Neural cell (in vitro differentiated cells): Measurements from ENCODE around the gene JMY. TPM values are rescaled to one million over a fixed set of nuclear protein-coding genes. Genes with fewer than 3 reads are reported as not detected.

Experiments
- H2AFZ ChIP-seq: fragments of 200-600, 300-800 bp; sonication (generic), shearing (Covaris generic); 2 replicates; pipeline ENCODE4 v1.6.0; 2014; ENCODE audit warnings: low read depth, mild to moderate bottlenecking, antibody characterized with exemption, low read length, moderate library complexity
- H3F3A ChIP-seq: fragments of 200-600 bp; shearing (Covaris generic); 2 replicates; pipeline ENCODE4 v1.6.1; 2016; ENCODE audit warnings: mild to moderate bottlenecking, moderate library complexity, mixed read lengths, antibody characterized with exemption, low read length; ENCODE audit not compliant: insufficient read depth, poor library complexity, severe bottlenecking
- H3K27ac ChIP-seq: fragments of 200-600, 300-800 bp; sonication (generic), shearing (Covaris generic); 2 replicates; pipeline ENCODE4 v1.5.1; 2014; ENCODE audit warnings: mild to moderate bottlenecking, low read length, moderate library complexity
- H3K27me3 ChIP-seq: fragments of 300-800, 200-600 bp; sonication (generic), shearing (Covaris generic); 2 replicates; pipeline ENCODE4 v1.6.0; 2014; ENCODE audit warnings: mild to moderate bottlenecking, low read depth, low read length, moderate library complexity; ENCODE audit not compliant: insufficient read depth
- H3K36me3 ChIP-seq: fragments of 300-800, 200-600 bp; sonication (generic), shearing (Covaris generic); 2 replicates; pipeline ENCODE4 v1.5.1; 2014; ENCODE audit warnings: mild to moderate bottlenecking, antibody characterized with exemption, low read length, moderate library complexity; ENCODE audit not compliant: insufficient read depth
- H3K4me2 ChIP-seq: fragments of 300-800, 200-600 bp; sonication (generic), shearing (Covaris generic); 2 replicates; pipeline ENCODE4 v1.6.0; 2014; ENCODE audit warnings: mild to moderate bottlenecking, low read length
- H3K4me3 ChIP-seq: fragments of 300-800, 200-600 bp; sonication (generic), shearing (Covaris generic); 2 replicates; pipeline ENCODE4 v1.5.1; 2014; ENCODE audit warnings: mild to moderate bottlenecking, low read length, moderate library complexity
- H3K79me2 ChIP-seq: fragments of 200-600 bp; shearing (Covaris generic); replicated peaks from 2 replicates; pipeline ENCODE4 v1.6.0; 2014; ENCODE audit warnings: mild to moderate bottlenecking, low read length, moderate library complexity; ENCODE audit not compliant: insufficient read depth
- H3K9ac ChIP-seq: fragments of 300-800, 200-600 bp; sonication (generic), shearing (Covaris generic); 2 replicates; pipeline ENCODE4 v1.6.1; 2016; ENCODE audit warnings: mild to moderate bottlenecking, low read length, mixed read lengths
- H3K9me2 ChIP-seq: fragments of 200-600 bp; shearing (Covaris generic); 2 replicates; pipeline ENCODE4 v1.6.1; 2016; ENCODE audit warnings: mild to moderate bottlenecking, low read length, mixed read lengths; ENCODE audit not compliant: insufficient read depth
- H3K9me3 ChIP-seq: fragments of 200-600, 300-800 bp; sonication (generic), shearing (Covaris generic); 2 replicates; pipeline ENCODE4 v1.6.1; 2016; ENCODE audit warnings: mild to moderate bottlenecking, mixed run types, low read length, moderate library complexity, mixed read lengths
- H4K20me1 ChIP-seq: fragments of 200-600 bp; shearing (Covaris generic); 2 replicates; pipeline ENCODE4 v1.6.1; 2016; ENCODE audit warnings: mild to moderate bottlenecking, mixed run types; ENCODE audit not compliant: insufficient read depth
- CTCF ChIP-seq: fragments of 450-650 bp; IDR thresholded peaks from 2 replicates; pipeline ENCODE4 v1.5.1; 2014; ENCODE audit warnings: antibody characterized with exemption, mild to moderate bottlenecking, moderate library complexity; ENCODE audit not compliant: poor library complexity, severe bottlenecking
- EP300 ChIP-seq: fragments of 450-650 bp; conservative IDR thresholded peaks from 2 replicates; pipeline ENCODE4 v1.6.1; 2014; ENCODE audit warnings: antibody characterized with exemption, mild to moderate bottlenecking, moderate library complexity; ENCODE audit not compliant: poor library complexity, severe bottlenecking
- EZH2 ChIP-seq: fragments of 200-600, 300-800 bp; shearing (Covaris generic), sonication (generic); IDR thresholded peaks from 2 replicates; pipeline ENCODE4 v1.6.1; 2014; ENCODE audit warnings: antibody characterized with exemption, low read length, borderline replicate concordance, mild to moderate bottlenecking; ENCODE audit not compliant: insufficient read depth, poor library complexity, severe bottlenecking
- MXI1 ChIP-seq: fragments of 450-650 bp; conservative IDR thresholded peaks from 2 replicates; pipeline ENCODE4 v1.6.1; 2014; ENCODE audit warnings: antibody characterized with exemption, mild to moderate bottlenecking; ENCODE audit not compliant: poor library complexity, severe bottlenecking
- POLR2AphosphoS5 ChIP-seq: IDR thresholded peaks from 2 replicates; pipeline ENCODE4 v1.6.1; 2012
- RAD21 ChIP-seq: fragments of 450-650 bp; conservative IDR thresholded peaks from 2 replicates; pipeline ENCODE4 v1.6.1; 2014; ENCODE audit warnings: antibody characterized with exemption, mild to moderate bottlenecking, moderate library complexity
- SMC3 ChIP-seq: fragments of 450-650 bp; conservative IDR thresholded peaks from 2 replicates; pipeline ENCODE4 v1.6.1; 2014; ENCODE audit warnings: antibody characterized with exemption, mild to moderate bottlenecking, moderate library complexity; ENCODE audit not compliant: poor library complexity
- TAF1 ChIP-seq: IDR thresholded peaks from 2 replicates; pipeline ENCODE4 v1.6.1; 2012; ENCODE audit warnings: low read depth
- polyA plus RNA-seq: library from polyadenylated mRNA; depleted of rRNA; stranded (reverse); fragments of >200 nt; gene quantifications from 2 replicates; pipeline ENCODE4 v1.2.3, GENCODE V29; 2014
- TF ChIP-seq, protein P1 (sequence below): IDR thresholded peaks from 2 replicates; pipeline ENCODE4 v1.6.1; 2012; ENCODE audit warnings: borderline replicate concordance

JMY gene
- polyA plus RNA-seq, 1 donor from 2014 or later: 19.3 TPM

- H3K27me3 ChIP-seq: no peaks in the 10 kb centered on the region
- no peak overlapping the region for H3K4me3 ChIP-seq
- H3K36me3 ChIP-seq: no peaks in the 10 kb centered on the region
- H3K9ac ChIP-seq: no peak overlapping the region
- H3F3A ChIP-seq: no peaks in the 10 kb centered on the region
- H3K79me2 ChIP-seq: no peaks in the 10 kb centered on the region
- TF ChIP-seq CTCF (no peak), SMC3 (no peak), EZH2 (no peak), RAD21 (no peak), MXI1 (no peak), EP300 (no peak), TAF1 (no peak), POLR2AphosphoS5 (no peak)
- TF ChIP-seq, protein P1, sequence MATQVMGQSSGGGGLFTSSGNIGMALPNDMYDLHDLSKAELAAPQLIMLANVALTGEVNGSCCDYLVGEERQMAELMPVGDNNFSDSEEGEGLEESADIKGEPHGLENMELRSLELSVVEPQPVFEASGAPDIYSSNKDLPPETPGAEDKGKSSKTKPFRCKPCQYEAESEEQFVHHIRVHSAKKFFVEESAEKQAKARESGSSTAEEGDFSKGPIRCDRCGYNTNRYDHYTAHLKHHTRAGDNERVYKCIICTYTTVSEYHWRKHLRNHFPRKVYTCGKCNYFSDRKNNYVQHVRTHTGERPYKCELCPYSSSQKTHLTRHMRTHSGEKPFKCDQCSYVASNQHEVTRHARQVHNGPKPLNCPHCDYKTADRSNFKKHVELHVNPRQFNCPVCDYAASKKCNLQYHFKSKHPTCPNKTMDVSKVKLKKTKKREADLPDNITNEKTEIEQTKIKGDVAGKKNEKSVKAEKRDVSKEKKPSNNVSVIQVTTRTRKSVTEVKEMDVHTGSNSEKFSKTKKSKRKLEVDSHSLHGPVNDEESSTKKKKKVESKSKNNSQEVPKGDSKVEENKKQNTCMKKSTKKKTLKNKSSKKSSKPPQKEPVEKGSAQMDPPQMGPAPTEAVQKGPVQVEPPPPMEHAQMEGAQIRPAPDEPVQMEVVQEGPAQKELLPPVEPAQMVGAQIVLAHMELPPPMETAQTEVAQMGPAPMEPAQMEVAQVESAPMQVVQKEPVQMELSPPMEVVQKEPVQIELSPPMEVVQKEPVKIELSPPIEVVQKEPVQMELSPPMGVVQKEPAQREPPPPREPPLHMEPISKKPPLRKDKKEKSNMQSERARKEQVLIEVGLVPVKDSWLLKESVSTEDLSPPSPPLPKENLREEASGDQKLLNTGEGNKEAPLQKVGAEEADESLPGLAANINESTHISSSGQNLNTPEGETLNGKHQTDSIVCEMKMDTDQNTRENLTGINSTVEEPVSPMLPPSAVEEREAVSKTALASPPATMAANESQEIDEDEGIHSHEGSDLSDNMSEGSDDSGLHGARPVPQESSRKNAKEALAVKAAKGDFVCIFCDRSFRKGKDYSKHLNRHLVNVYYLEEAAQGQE: no peak
- H3K4me2 ChIP-seq: no peak overlapping the region
- no peaks in the 10 kb centered on the region for H3K9me3 ChIP-seq
- H3K27ac ChIP-seq: no peak overlapping the region
- H3K9me2 ChIP-seq: no peaks in the 10 kb centered on the region
- no peaks in the 10 kb centered on the region for H4K20me1 ChIP-seq
- no peak overlapping the region for H2AFZ ChIP-seq
Measured at GRCh38 chr5:79346420-79346824, 110.5 kb downstream of the JMY start.

DNA sequence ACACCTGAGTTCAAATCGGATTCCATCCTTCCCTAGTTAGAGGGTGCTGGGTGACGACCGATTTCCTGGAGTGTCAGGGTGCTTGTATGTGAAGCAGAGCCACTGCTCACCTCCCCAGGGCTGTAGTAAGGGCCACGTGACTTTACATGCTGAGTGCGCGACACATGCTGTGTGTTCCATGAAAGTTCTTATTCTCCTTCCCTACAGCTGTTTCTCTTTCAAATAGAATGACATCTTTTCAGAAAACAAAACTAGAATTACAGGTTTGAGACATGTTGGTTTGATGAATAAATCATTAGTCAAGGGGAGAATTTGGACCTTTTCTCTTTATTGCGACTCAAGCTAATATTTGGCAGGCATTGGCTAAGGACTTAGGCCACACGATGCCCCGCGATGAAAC, 113.1 kb downstream of the JMY start:
- no peak overlapping the region for H3K4me3 ChIP-seq
- H3K9me2 ChIP-seq: no peaks in the 10 kb centered on the region
- H3K27me3 ChIP-seq: no peaks in the 10 kb centered on the region
- H4K20me1 ChIP-seq: no peaks in the 10 kb centered on the region
- H3K27ac ChIP-seq: no peak overlapping the region
- no peak overlapping the region for H2AFZ ChIP-seq
- H3K9ac ChIP-seq: no peak overlapping the region
- TF ChIP-seq EP300 (no peak), RAD21 (no peak), POLR2AphosphoS5 (no peak), TAF1 (no peak)
- no peaks in the 10 kb centered on the region for H3F3A ChIP-seq
- no peaks in the 10 kb centered on the region for H3K36me3 ChIP-seq
- no peaks in the 10 kb centered on the region for H3K79me2 ChIP-seq
- H3K4me2 ChIP-seq: no peak overlapping the region
- no peaks in the 10 kb centered on the region for H3K9me3 ChIP-seq

DNA sequence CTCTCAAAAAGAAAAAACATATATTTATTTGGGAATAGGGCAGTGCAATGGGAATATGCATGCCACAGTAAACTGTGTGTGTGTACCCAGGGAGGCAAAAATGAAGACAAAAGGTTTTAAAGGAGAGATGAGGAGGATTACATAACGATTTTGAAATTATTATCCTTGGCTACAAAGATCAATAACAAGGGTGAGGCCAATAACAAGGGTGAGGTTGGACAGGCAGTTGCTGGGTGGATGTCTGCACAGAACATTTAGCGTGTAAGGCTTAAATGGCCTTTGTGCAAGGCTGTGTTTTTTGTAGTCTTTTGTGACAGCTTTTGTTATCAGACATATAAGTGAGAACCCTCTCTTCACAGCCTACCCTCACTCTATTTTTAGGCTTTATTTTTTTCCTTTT, 114.0 kb downstream of the JMY start:
- no peak for TF ChIP-seq POLR2AphosphoS5
- no peak for TF ChIP-seq CTCF
- no peak for TF ChIP-seq EZH2
- no peak for TF ChIP-seq TAF1
- TF ChIP-seq, protein P1: no peak
- no peak for TF ChIP-seq SMC3
- TF ChIP-seq RAD21: no peak
- no peak for TF ChIP-seq EP300
- no peak for TF ChIP-seq MXI1
- H3F3A ChIP-seq: no peaks in the 10 kb centered on the region
- H3K27me3 ChIP-seq: no peaks in the 10 kb centered on the region
- H3K79me2 ChIP-seq: no peaks in the 10 kb centered on the region
- no peaks in the 10 kb centered on the region for H3K9me3 ChIP-seq
- no peak overlapping the region for H2AFZ ChIP-seq
- H3K9ac ChIP-seq: no peak overlapping the region
- no peaks in the 10 kb centered on the region for H3K9me2 ChIP-seq
- no peaks in the 10 kb centered on the region for H3K36me3 ChIP-seq
- no peak overlapping the region for H3K27ac ChIP-seq
- no peak overlapping the region for H3K4me2 ChIP-seq
- no peaks in the 10 kb centered on the region for H4K20me1 ChIP-seq
- no peak overlapping the region for H3K4me3 ChIP-seq
